B cell (primary cell): ENCODE measurements around the gene PTPRN2. TPM values are rescaled to one million over a fixed set of nuclear protein-coding genes. Genes with fewer than 3 reads are reported as not detected.

ENCODE experiments used
- ATAC-seq: fragments of 200-7000 bp; cut with Tn5 transposase; one replicate; pipeline ENCODE4 v1.10.0; 2021; ENCODE audit warnings: low read depth, mild to moderate bottlenecking, moderate number of reproducible peaks, moderate library complexity
- CTCF ChIA-PET: fragments of 350-600 bp; sonication (Branson Sonifier 250); formaldehyde crosslinking; loops from one replicate; lab custom pipeline; 2021; ENCODE audit warnings: antibody characterized with exemption, inconsistent platforms; lab: Charles Lee
- POLR2A ChIA-PET: fragments of 350-600 bp; sonication (Branson Sonifier 250); formaldehyde crosslinking; loops from one replicate; lab custom pipeline; 2021; ENCODE audit warnings: antibody characterized with exemption; lab: Charles Lee
- DNase-seq: peaks from one replicate; pipeline ENCODE4 v3.0.0; 2013
- H2AFZ ChIP-seq: 2 replicates; pipeline ENCODE4 v1.6.1; 2012; ENCODE audit warnings: mild to moderate bottlenecking, low read depth, low read length; ENCODE audit not compliant: insufficient read depth, poor library complexity, severe bottlenecking
- H3K27ac ChIP-seq, 2 donors: 1 replicate in 1 of 2; 2 replicates in 1 of 2; pipeline ENCODE4 v1.5.1; 2012 to 2013; ENCODE audit warnings: low read length in 2 of 2, mild to moderate bottlenecking in 2 of 2, moderate library complexity in 1 of 2
- H3K27me3 ChIP-seq, 4 experiments: fragments of 200-600 bp in 1 of 4; sonication (generic) in 1 of 4; replicated peaks in 1 of 4; 1 replicate in 2 of 4; 2 replicates in 2 of 4; pipeline versions ENCODE4 v1.6.1 to v1.7.0; 2013 to 2016; ENCODE audit warnings: low read length in 3 of 4, mild to moderate bottlenecking in 2 of 4, mixed read lengths in 1 of 4, moderate library complexity in 1 of 4; ENCODE audit not compliant: insufficient read depth in 4 of 4, control insufficient read depth in 3 of 4; ENCODE audit errors: control extremely low read depth in 1 of 4
- H3K36me3 ChIP-seq, 2 experiments: replicated peaks in 1 of 2; 1 replicate in 1 of 2; 2 replicates in 1 of 2; pipeline versions ENCODE4 v1.6.1 to v1.7.1; 2013; ENCODE audit warnings: low read length in 1 of 2; ENCODE audit not compliant: insufficient read depth in 2 of 2, control insufficient read depth in 1 of 2; ENCODE audit errors: control extremely low read depth in 1 of 2, extremely low read depth in 1 of 2
- H3K4me1 ChIP-seq, 2 donors: fragments of 200-600 bp in 1 of 2; sonication (generic) in 1 of 2; 1 replicate in 1 of 2; 2 replicates in 1 of 2; pipeline versions ENCODE4 v1.5.1 to v1.6.1; 2013 to 2017; ENCODE audit warnings: low read length in 2 of 2; ENCODE audit not compliant: control insufficient read depth in 2 of 2, insufficient read depth in 2 of 2
- H3K4me2 ChIP-seq: replicated peaks from 2 replicates; pipeline ENCODE3; 2012; ENCODE audit warnings: mild to moderate bottlenecking, low read depth, low read length; ENCODE audit not compliant: poor library complexity, severe bottlenecking
- H3K4me3 ChIP-seq, 5 experiments: fragments of 200-600 bp in 1 of 5; sonication (generic) in 1 of 5; 1 replicate in 3 of 5; 2 replicates in 2 of 5; pipeline versions ENCODE4 v1.5.1 to v1.7.0; 2011 to 2016; ENCODE audit warnings: low read length in 4 of 5, mild to moderate bottlenecking in 4 of 5, low read depth in 2 of 5, control low read depth in 1 of 5, moderate library complexity in 1 of 5; ENCODE audit not compliant: insufficient read depth in 1 of 5; ENCODE audit errors: control extremely low read depth in 1 of 5, extremely low read depth in 1 of 5
- H3K79me2 ChIP-seq: fragments of 200-600 bp; sonication (generic); one replicate; pipeline ENCODE4 v1.6.0; 2016; ENCODE audit warnings: low read length; ENCODE audit not compliant: control insufficient read depth, insufficient read depth
- H3K9ac ChIP-seq: fragments of 200-600 bp; sonication (generic); 2 replicates; pipeline ENCODE4 v1.6.1; 2017; ENCODE audit warnings: mild to moderate bottlenecking, low read length, moderate library complexity
- H3K9me3 ChIP-seq, 3 donors: one replicate each; pipeline versions ENCODE4 v1.6.1 to v1.7.1; 2013; ENCODE audit warnings: low read length in 2 of 3; ENCODE audit not compliant: control insufficient read depth in 2 of 3, insufficient read depth in 1 of 3; ENCODE audit errors: control extremely low read depth in 1 of 3
- H4K20me1 ChIP-seq: 2 replicates; pipeline ENCODE4 v1.6.0; 2012; ENCODE audit warnings: mild to moderate bottlenecking, low read length; ENCODE audit not compliant: insufficient read depth, control insufficient read depth, poor library complexity, severe bottlenecking
- H3K27ac Mint-ChIP-seq: one replicate; pipeline ENCODE4 v1.8.0; 2021; ENCODE audit warnings: mixed read lengths
- H3K27me3 Mint-ChIP-seq: one replicate; pipeline ENCODE4 v1.8.0; 2021; ENCODE audit warnings: mixed read lengths
- H3K4me1 Mint-ChIP-seq: one replicate; pipeline ENCODE4 v1.8.0; 2021; ENCODE audit warnings: mixed read lengths
- H3K4me3 Mint-ChIP-seq: one replicate; pipeline ENCODE4 v1.8.0; 2021; ENCODE audit warnings: mixed read lengths
- H3K9me3 Mint-ChIP-seq: one replicate; pipeline ENCODE4 v1.8.0; 2022; ENCODE audit warnings: mixed read lengths; ENCODE audit not compliant: insufficient read depth
- CTCF ChIP-seq: fragments of 200-600 bp; IDR thresholded peaks from one replicate; pipeline ENCODE4 v1.8.0; 2022; ENCODE audit warnings: antibody characterized with exemption, mild to moderate bottlenecking
- EZH2 ChIP-seq: IDR thresholded peaks from 2 replicates; pipeline ENCODE4 v1.6.1; 2012; ENCODE audit warnings: borderline replicate concordance, low read depth, mild to moderate bottlenecking, moderate library complexity, low read length; ENCODE audit not compliant: insufficient read depth, poor library complexity, severe bottlenecking
- WGBS: methylation state at CpG from one replicate; pipeline ENCODE4 v1.1.5; 2013; ENCODE audit warnings: missing lambda C conversion rate; ENCODE audit not compliant: insufficient coverage; 5-methylcytosine and 5-hydroxymethylcytosine counted together
- intact Hi-C: fragments of 100-400 bp; cut with micrococcal nuclease; formaldehyde crosslinking; loops from one replicate; pipeline ENCODE4 v1.10.0; 2022
- polyA plus RNA-seq: library from polyadenylated mRNA; depleted of rRNA; stranded (reverse); fragments of >200 nt; gene quantifications from 2 replicates; pipeline ENCODE4 v1.2.3, GENCODE V29; 2012
- total RNA-seq, 2 donors: library from RNA; stranded (reverse); fragments of 120-200 nt in 1 of 2; gene quantifications; 1 replicate in 1 of 2; 2 replicates in 1 of 2; pipeline versions ENCODE4 v1.2.3 to v1.2.4, GENCODE V29; 2013 to 2022

Gene PTPRN2
- total and polyA plus RNA-seq, 2 donors (not counting 1 experiment from before 2014, with no cell fraction given) = 2.0 to 5.0 TPM

DNA sequence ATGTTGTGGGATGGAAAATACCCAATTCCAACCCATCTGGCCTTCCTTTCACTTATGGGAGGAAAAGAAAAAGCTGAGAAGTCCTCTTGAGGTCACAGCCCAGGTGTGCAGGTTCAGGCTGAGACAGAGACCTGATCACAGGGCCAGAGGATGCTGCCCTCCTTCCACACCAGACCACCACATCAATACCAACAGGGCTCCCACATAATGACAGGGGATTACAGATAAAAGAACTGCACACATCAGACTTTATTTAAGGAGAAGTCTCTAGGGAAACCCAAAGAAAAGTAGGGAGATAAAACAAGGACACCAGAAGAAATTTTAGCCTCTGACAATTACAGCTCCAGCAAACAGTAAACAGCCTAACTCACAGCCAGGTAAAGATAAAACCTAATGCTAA is 548.4 kb downstream of the PTPRN2 start:
- Histone ChIP-seq H3K4me3 (no peak overlapping the region), H3K27me3 (no peaks in the 10 kb centered on the region), H3K9ac (no peak overlapping the region), H2AFZ (no peak overlapping the region), H3K9me3 (peaks cover 2 to 31% (median 15%) of the 10 kb centered on the region in 3 donors), H3K4me2 (no peak overlapping the region), H3K27ac (no peak overlapping the region), H4K20me1 (no peaks in the 10 kb centered on the region), H3K79me2 (no peaks in the 10 kb centered on the region), H3K36me3 (no peaks in the 10 kb centered on the region), H3K4me1 (no peaks in the 10 kb centered on the region)
- Mint-ChIP-seq H3K9me3 (peaks cover 9% of the 10 kb centered on the region), H3K4me1 (no peaks in the 10 kb centered on the region), H3K27ac (no peak overlapping the region), H3K4me3 (no peak overlapping the region), H3K27me3 (no peaks in the 10 kb centered on the region)
- POLR2A ChIA-PET = no interaction called here
- DNase-seq (no peak), ATAC-seq (no peak)
- intact Hi-C loops = no loop called here
- CTCF ChIA-PET = no interaction called here
- no peak for TF ChIP-seq CTCF
- no peak for TF ChIP-seq EZH2

DNA sequence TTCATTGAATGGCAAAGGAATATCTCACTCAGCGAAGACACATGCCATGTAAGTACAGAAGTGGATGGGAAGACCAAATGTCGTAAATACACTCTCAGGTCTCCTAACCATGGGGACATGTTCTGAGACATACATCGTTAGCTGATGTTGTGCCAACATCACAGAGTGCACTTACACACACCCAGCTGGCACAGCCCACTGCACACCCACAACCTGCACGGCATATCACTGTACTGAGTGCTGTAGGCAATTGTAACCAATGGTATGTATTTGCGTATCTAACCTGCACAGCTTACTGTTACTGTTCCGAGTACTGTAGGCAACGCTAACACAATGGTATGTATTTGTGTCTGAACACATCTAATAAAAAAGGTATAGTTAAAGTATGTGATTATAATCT is 550.4 kb downstream of the PTPRN2 start:
- no peak for ATAC-seq
- H3K4me2 ChIP-seq = no peak overlapping the region
- CTCF ChIA-PET = no interaction called here
- no peaks in the 10 kb centered on the region for H3K4me1 ChIP-seq
- intact Hi-C loops = no loop called here
- H3K36me3 ChIP-seq = no peaks in the 10 kb centered on the region
- H3K4me3 ChIP-seq = no peak overlapping the region
- H4K20me1 ChIP-seq = no peaks in the 10 kb centered on the region
- no peak overlapping the region for H3K27ac ChIP-seq
- WGBS = 100% methylated on average over 2 of the region's 7 CpGs
- POLR2A ChIA-PET = no interaction called here
- TF ChIP-seq EZH2 (no peak), CTCF (no peak)
- Mint-ChIP-seq H3K27ac (no peak overlapping the region), H3K9me3 (peaks cover 12% of the 10 kb centered on the region), H3K27me3 (no peaks in the 10 kb centered on the region), H3K4me3 (no peak overlapping the region), H3K4me1 (no peaks in the 10 kb centered on the region)
- H3K79me2 ChIP-seq = no peaks in the 10 kb centered on the region
- H2AFZ ChIP-seq = no peak overlapping the region
- H3K9ac ChIP-seq = no peak overlapping the region
- H3K9me3 ChIP-seq = peaks cover 2 to 42% (median 15%) of the 10 kb centered on the region in 3 donors
- no peak for DNase-seq
- H3K27me3 ChIP-seq = no peaks in the 10 kb centered on the region
